Measurements from ENCODE around the gene CNTNAP2.

DNA sequence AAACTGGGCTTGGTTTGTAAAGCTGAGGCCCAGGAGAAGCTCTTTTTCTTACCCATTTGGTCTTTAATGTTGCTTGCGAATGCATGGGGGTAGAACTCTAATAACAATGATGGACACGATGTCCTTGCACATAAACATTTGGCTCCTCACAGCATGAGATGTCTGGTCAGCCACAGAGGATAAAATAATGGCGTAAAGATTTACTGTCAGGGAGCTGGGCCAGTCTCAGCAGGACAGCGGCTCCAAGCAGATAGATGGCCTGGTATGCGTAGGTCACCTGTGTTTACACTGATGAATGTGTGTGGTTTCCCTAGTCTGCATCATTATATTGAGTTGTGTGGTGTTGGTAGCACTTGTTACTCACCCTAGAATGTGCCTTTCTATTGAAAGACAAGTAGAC lies 537.4 kb downstream of the CNTNAP2 start:
- TF ChIP-seq, protein P1, sequence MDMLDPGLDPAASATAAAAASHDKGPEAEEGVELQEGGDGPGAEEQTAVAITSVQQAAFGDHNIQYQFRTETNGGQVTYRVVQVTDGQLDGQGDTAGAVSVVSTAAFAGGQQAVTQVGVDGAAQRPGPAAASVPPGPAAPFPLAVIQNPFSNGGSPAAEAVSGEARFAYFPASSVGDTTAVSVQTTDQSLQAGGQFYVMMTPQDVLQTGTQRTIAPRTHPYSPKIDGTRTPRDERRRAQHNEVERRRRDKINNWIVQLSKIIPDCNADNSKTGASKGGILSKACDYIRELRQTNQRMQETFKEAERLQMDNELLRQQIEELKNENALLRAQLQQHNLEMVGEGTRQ (IDR thresholded peaks at IDR 0.05; ENCODE audit: low read depth, low read length): no peak
- TF ChIP-seq, protein P2, sequence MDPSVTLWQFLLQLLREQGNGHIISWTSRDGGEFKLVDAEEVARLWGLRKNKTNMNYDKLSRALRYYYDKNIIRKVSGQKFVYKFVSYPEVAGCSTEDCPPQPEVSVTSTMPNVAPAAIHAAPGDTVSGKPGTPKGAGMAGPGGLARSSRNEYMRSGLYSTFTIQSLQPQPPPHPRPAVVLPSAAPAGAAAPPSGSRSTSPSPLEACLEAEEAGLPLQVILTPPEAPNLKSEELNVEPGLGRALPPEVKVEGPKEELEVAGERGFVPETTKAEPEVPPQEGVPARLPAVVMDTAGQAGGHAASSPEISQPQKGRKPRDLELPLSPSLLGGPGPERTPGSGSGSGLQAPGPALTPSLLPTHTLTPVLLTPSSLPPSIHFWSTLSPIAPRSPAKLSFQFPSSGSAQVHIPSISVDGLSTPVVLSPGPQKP (IDR thresholded peaks at IDR 0.05; ENCODE audit: borderline replicate concordance, low read depth, low read length): no peak
- TF ChIP-seq CEBPB (IDR thresholded peaks at IDR 0.05; ENCODE audit: low read depth, low read length) (no peak), BHLHE40 (IDR thresholded peaks at IDR 0.05; ENCODE audit: low read depth, low read length) (no peak)
- TF ChIP-seq, protein P3, sequence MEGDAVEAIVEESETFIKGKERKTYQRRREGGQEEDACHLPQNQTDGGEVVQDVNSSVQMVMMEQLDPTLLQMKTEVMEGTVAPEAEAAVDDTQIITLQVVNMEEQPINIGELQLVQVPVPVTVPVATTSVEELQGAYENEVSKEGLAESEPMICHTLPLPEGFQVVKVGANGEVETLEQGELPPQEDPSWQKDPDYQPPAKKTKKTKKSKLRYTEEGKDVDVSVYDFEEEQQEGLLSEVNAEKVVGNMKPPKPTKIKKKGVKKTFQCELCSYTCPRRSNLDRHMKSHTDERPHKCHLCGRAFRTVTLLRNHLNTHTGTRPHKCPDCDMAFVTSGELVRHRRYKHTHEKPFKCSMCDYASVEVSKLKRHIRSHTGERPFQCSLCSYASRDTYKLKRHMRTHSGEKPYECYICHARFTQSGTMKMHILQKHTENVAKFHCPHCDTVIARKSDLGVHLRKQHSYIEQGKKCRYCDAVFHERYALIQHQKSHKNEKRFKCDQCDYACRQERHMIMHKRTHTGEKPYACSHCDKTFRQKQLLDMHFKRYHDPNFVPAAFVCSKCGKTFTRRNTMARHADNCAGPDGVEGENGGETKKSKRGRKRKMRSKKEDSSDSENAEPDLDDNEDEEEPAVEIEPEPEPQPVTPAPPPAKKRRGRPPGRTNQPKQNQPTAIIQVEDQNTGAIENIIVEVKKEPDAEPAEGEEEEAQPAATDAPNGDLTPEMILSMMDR (conservative IDR thresholded peaks at IDR 0.05; ENCODE audit: low read depth, low read length): no peak
